NCI-H2227 (cell line): ENCODE results near the gene NPC1.
"Not testable (repeated sequence)": the region's sequence is repeated elsewhere in the genome, so short reads cannot be mapped to it uniquely, and the experiment has no call there.

Source experiments
- DNase-seq: peaks from one replicate; lab custom pipeline; 2025; ENCODE audit not compliant: unreplicated experiment; lab: John Stamatoyannopoulos, UW

NPC1 gene

GRCh38 chr18:23494992-23495391, 91.3 kb downstream of the NPC1 start:
- DNase-seq, result no peak

GRCh38 chr18:23493654-23494053, 92.7 kb downstream of the NPC1 start:
- no peak for DNase-seq

GRCh38 chr18:23489586-23489985, 96.7 kb downstream of the NPC1 start:
- DNase-seq, result not testable (repeated sequence)

GRCh38 chr18:23487738-23488570, 98.4 kb downstream of the NPC1 start:
- DNase-seq, result no peak

GRCh38 chr18:23485386-23485785, 100.9 kb downstream of the NPC1 start:
- no peak for DNase-seq

GRCh38 chr18:23484561-23485182, 101.6 kb downstream of the NPC1 start:
- DNase-seq, result no peak
